Fibroblast of skin of right biceps (primary cell): ENCODE measurements around the gene HTR3B.

Experiments used
- DNase-seq: peaks from one replicate; pipeline ENCODE4 v3.0.0-alpha.2; 2013

The HTR3B gene

DNA sequence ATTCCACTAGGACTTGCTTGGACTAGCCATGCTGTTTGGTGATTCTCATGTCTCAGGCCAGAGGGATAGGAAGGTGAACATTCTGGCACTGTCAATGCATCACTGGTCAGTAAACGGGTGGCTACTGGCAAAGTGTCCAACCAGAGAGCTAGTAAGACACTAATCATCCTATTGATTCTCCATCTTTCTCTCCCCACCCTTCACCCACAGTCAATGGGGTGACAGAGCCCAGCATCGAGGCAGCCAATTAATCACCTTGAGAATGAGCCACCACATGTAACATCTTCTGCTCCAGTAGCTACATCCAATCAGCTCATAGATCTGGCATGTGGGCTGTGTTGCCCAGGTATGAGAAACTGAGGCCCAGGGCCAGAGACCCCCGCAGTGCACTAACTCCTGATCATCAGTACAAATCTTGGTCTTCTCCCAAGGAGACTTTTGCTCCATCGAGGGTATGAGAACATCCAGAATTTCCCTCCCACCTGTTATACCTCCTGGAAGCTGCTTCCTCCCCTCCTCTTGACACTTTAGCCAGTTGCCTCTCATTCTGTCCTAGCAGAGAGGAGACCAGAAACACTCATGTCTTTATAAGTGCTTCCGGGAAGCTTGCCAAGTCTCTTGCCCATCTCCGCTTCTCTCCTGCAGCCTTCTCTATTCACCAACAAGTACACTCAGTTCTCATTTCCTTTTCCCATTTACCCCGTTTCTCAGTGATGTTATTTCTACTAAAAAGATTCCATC, 87.3 kb downstream of the HTR3B start:
- peak; percentile 3 for DNase-seq

DNA sequence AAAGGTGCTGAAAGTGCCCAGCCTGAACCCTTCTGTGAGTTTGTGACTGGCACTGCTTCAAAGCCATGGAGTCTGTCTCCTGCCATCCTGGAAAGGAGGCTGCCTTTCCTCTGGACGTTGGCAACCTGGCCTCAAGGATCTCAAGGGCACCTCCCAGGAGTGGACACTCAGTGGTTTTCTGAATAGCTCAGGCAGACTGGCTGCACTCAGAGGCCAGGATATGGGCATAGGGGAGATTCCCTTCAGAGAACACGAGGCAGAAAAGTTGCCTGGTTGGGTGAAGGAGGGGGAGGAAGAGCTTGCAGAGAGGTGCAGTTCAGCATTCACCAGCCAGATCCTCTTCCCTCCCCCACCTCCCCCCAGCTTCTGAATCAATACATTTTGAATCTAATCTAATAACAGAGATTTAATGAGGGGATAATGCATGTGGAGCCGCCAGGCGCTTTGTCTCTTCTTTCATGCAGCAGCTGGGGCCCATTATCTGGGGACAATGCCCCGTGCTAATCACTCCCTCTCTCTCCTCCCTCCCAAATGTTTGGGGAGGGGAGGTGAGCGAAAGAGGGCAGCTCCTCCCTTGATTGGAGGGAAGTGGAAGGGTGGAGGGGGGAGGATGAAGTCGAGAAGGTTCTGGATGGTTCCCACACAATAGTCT, 88.0 kb downstream of the HTR3B start:
- DNase-seq, result no peak

DNA sequence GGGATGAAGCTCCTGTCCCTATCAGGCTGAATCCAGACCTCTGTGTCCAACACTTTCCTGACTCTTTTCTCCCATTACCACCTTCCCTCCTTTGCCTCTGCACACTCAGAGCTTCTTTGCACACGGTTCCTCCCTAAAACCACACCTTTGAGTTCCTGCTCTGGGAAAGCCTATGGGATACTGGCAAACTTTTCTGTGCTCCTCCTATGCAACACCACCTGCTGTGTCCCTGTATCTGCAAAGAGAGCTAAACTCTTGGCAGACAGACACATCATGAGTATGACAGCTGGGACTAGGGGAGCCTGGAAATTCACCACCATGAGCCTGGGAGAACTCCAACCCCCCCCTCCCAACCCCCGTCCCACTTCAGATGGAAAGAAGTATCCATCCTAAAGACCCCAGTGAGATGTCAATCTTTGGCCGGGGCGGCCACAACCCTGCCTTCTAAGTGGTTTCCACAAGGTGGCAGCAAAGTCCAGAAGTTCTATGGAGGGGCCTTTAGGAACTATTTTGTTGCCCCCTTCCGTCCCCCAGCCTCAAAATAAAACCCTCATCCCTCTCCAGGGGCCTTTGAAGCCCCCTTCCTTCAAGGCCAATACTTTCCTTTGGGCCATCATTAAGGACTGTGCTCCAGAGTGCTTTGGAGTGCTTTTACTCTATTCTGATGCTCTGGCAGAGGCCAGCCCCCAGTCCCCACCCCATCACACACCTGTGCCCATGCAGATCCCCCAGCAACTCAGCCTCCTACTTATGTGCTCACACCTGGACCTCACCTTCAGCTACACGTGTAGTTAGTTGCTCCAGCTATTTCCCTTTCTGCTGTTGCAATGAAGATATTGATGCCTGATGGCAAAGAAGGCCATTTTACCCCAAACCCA, 89.7 kb downstream of the HTR3B start:
- no peak for DNase-seq
